ENCODE results near the gene CGRRF1.

CGRRF1 gene

GRCh38 chr14:54533100-54533499 is 23.4 kb downstream of the CGRRF1 start:
- H3K4me3 ChIP-seq (ENCODE audit: low read length), result no peak overlapping the region
- no peak for DNase-seq (ENCODE audit: low read depth, low spot score)

DNA sequence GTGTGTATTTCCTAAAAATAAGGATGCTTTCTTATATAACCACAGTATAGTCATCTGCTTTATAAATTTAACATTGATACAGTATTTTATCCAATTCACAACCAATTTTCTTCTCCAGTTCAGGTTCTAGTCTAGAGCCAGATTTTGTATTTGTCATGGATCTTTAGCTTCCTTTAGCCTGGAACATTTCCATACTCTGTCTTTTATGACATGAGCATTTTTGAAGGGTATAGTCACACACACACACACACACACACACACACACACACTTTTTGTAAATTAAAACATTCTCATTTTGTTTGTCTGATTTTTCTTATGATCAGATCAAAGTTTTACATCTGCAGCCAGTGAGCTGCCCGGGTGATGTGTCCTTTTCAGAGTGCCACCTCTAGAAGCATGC is 25.4 kb downstream of the CGRRF1 start:
- H3K4me3 ChIP-seq (ENCODE audit: low read length), result no peak overlapping the region
- no peak for DNase-seq (ENCODE audit: low read depth, low spot score)

DNA sequence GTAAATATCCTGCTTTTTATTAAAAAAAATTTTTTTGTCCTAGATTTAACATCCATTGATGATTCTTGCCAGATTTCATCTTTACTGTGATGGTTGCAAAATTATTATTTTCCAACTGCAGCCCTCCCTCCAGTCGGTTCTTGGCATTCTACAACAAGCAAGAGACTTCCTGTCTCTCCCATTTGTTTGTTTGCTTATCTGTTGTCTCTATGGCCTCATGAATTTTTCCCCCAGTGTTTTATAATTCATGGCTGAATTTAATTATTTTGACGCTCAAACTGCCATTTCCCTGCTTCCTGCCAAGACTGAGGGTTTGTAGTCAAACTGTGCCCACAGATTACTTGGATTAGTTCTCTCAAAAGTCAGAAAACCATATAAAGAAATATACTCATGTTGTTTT is 25.9 kb downstream of the CGRRF1 start:
- no peak for DNase-seq (ENCODE audit: low read depth, low spot score)
- no peak overlapping the region for H3K4me3 ChIP-seq (ENCODE audit: low read length)

DNA sequence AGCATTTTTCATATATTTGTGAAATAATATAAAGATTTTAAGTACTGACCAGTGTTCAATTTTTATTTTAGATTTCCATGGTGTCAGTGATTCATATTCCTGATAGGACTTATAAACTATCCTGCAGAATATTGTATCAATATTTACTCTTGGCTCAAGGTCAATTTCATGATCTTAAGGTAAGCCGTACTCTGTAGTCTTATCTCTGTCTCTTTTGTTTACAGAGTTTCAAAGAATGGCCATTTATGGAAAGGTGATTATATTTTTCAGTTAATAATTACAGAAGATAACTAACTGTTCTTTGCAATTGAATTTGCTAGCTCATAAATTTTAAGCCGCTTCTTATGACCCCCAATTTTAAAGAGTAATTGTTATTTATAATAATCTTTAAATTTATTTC is 27.9 kb downstream of the CGRRF1 start:
- no peak for DNase-seq (ENCODE audit: low read depth, low spot score)
- H3K4me3 ChIP-seq (ENCODE audit: low read length), result no peak overlapping the region

GRCh38 chr14:54538055-54538454 is 28.3 kb downstream of the CGRRF1 start:
- no peak for DNase-seq (ENCODE audit: low read depth, low spot score)
- H3K4me3 ChIP-seq (ENCODE audit: low read length), result no peak overlapping the region

DNA sequence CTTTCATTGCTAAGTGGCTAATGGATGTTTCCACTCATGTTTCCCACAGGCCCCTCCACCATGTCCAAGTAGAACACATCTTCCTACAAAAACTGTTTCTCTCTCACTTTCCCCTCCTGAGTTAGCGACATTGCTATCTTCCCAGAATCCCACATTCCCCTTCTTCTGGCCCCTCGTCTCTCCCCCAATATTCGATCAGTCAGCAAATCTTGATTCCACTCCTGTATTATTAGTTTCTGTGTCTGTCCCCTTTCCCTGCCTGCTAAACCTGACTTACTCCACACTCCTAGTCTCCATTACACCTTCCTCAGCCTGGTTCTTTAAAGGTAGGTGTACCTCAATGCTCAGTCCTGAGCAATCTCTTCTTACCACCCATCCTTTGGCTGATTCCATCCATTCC is 37.9 kb downstream of the CGRRF1 start:
- no peak for DNase-seq (ENCODE audit: low read depth, low spot score)
- no peak overlapping the region for H3K4me3 ChIP-seq (ENCODE audit: low read length)

DNA sequence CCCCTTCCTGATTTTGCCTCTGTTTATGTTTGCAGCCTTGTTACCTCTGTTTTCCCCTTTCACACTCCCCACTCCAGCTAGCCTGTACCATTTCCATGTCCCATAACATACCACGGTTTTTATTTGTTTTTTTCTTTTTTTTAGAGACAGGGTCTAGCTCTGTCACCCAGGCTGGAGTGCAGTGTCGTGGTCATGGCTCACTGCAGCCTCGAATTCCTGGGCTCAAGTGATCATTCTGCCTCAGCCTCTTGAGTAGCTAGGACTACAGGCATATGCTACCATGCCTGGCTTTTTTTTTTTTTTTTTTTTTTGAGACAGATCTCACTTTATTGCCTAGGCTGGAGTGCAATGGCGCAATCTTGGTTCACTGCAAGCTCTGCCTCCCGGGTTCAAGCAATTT is 38.8 kb downstream of the CGRRF1 start:
- H3K4me3 ChIP-seq (ENCODE audit: low read length), result no peak overlapping the region
- no peak for DNase-seq (ENCODE audit: low read depth, low spot score)

GRCh38 chr14:54549862-54550261 is 40.2 kb downstream of the CGRRF1 start:
- no peak overlapping the region for H3K4me3 ChIP-seq (ENCODE audit: low read length)
- DNase-seq (ENCODE audit: low read depth, low spot score), result no peak

DNA sequence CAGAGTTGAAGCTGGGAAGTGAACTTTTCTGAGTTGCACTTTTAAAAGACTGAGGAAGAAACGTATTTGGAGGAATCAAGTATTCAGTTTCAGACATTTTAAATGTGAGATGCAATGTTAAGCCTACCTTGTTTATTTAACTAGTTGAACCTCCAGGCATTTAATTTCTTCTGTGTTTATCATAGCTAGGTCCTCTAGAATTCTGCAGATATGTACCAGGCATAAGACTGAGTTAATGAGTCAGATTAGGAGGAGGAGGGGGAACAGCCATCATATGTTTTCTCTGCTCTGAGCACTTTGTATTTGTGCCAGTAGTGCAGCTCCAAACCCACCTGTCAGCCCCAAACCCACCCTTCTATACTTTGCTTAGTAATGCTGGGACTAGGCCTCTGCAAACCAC is 40.8 kb downstream of the CGRRF1 start:
- DNase-seq (ENCODE audit: low read depth, low spot score), result no peak
- no peak overlapping the region for H3K4me3 ChIP-seq (ENCODE audit: low read length)

GRCh38 chr14:54554401-54554800 is 44.7 kb downstream of the CGRRF1 start:
- H3K4me3 ChIP-seq (ENCODE audit: low read length), result no peak overlapping the region
- no peak for DNase-seq (ENCODE audit: low read depth, low spot score)

GRCh38 chr14:54555651-54556050 is 45.9 kb downstream of the CGRRF1 start:
- no peak for DNase-seq (ENCODE audit: low read depth, low spot score)

DNA sequence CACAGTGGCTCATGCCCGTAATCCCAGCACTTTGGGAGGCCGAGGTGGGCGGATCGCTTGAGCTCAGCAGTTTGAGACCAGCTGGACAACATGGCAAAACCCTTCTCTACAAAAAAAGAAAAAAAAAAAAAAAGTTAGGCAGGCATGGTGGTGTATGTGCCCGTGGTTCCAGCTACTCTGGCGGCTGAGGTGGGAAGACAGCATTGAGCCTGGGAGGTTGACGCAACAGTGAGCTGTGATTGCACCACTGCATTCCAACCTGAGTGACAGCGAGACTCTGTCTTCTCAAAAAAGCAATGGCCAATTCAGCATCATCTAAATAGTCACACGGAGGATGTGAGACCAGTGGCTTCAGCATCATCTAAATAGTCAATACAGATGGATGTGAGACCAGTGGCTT is 46.8 kb downstream of the CGRRF1 start:
- no peak for DNase-seq (ENCODE audit: low read depth, low spot score)
- H3K4me3 ChIP-seq (ENCODE audit: low read length), result no peak overlapping the region

More at GRCh38 chr14:54555651-54556050, 45.9 kb downstream of the CGRRF1 start:
- H3K4me3 ChIP-seq (ENCODE audit: low read length), result no peak overlapping the region

- no peak for DNase-seq (ENCODE audit: low read depth, low spot score)
- no peak overlapping the region for H3K4me3 ChIP-seq (ENCODE audit: low read length)
These were observed 52.6 kb downstream of the CGRRF1 start for GRCh38 chr14:54562334-54562733.

- no peak overlapping the region for H3K4me3 ChIP-seq (ENCODE audit: low read length)
- DNase-seq (ENCODE audit: low read depth, low spot score), result peak; percentile 62
These were observed 54.6 kb downstream of the CGRRF1 start for GRCh38 chr14:54564071-54564867.

GRCh38 chr14:54564868-54565784 is 55.4 kb downstream of the CGRRF1 start:
- H3K4me3 ChIP-seq (ENCODE audit: low read length), result no peak overlapping the region
- DNase-seq (ENCODE audit: low read depth, low spot score), result no peak

- peak overlapping the region; percentile 11; the same call in 1 of the 2 replicates for H3K4me3 ChIP-seq (ENCODE audit: low read length)
- no peak for DNase-seq (ENCODE audit: low read depth, low spot score)
These were observed 56.2 kb downstream of the CGRRF1 start for GRCh38 chr14:54565785-54566409.

GRCh38 chr14:54566410-54567223 is 56.9 kb downstream of the CGRRF1 start, which contains the start of gene SAMD4A:
Gene SAMD4A, plus strand, starts transcription at chr14:54567128. Its CDS starts 789 bp downstream, at chr14:54567917.
- peak; percentile 49 for DNase-seq (ENCODE audit: low read depth, low spot score)
- H3K4me3 ChIP-seq (ENCODE audit: low read length), result peak within 1 kb of the TSS; percentile 53

- H3K4me3 ChIP-seq (ENCODE audit: low read length), result peak overlapping the region; percentile 53
- DNase-seq (ENCODE audit: low read depth, low spot score), result no peak
These were observed 57.5 kb downstream of the CGRRF1 start for GRCh38 chr14:54567224-54567638.

All from Jurkat, Clone E6-1 (cell line).